Spleen (tissue), 11 donors: ENCODE results near the gene TCF3. TPM values are rescaled to one million over a fixed set of nuclear protein-coding genes. Genes with fewer than 3 reads are reported as not detected.

Experiments
- DNase-seq: peaks from one replicate; pipeline ENCODE4 v3.0.0-alpha.2; 2020
- H3K27ac ChIP-seq, 8 donors: fragments of 200-600 bp; sonication (generic) in 7 of 8; 1 replicate in 4 of 8; 2 replicates in 4 of 8; pipeline versions ENCODE4 v1.5.0 to v1.8.0; 2016 to 2021; ENCODE audit warnings: inconsistent platforms in 4 of 8, mild to moderate bottlenecking in 4 of 8, moderate library complexity in 1 of 8
- H3K27me3 ChIP-seq, 7 donors: fragments of 200-600 bp; sonication (generic) in 6 of 7; replicated peaks in 1 of 7; 1 replicate in 4 of 7; 2 replicates in 3 of 7; pipeline versions ENCODE4 v1.5.0 to v1.8.0; 2016 to 2021; ENCODE audit warnings: inconsistent platforms in 3 of 7, mild to moderate bottlenecking in 1 of 7
- H3K36me3 ChIP-seq, 6 donors: fragments of 200-600 bp; sonication (generic) in 5 of 6; 1 replicate in 4 of 6; 2 replicates in 2 of 6; pipeline versions ENCODE4 v1.5.0 to v1.8.0; 2016 to 2021; ENCODE audit warnings: inconsistent platforms in 2 of 6
- H3K4me1 ChIP-seq, 6 donors: fragments of 200-600 bp; sonication (generic) in 5 of 6; 1 replicate in 3 of 6; 2 replicates in 3 of 6; pipeline versions ENCODE4 v1.5.0 to v1.8.0; 2016 to 2021; ENCODE audit warnings: inconsistent platforms in 3 of 6
- H3K4me3 ChIP-seq, 8 donors: fragments of 200-600 bp; sonication (generic) in 7 of 8; 1 replicate in 4 of 8; 2 replicates in 4 of 8; pipeline versions ENCODE4 v1.5.0 to v1.8.0; 2016 to 2021; ENCODE audit warnings: inconsistent platforms in 4 of 8, mild to moderate bottlenecking in 4 of 8, moderate library complexity in 2 of 8
- H3K9me3 ChIP-seq, 8 donors: fragments of 200-600 bp; sonication (generic) in 7 of 8; 1 replicate in 4 of 8; 2 replicates in 4 of 8; pipeline versions ENCODE4 v1.5.0 to v1.8.0; 2016 to 2021; ENCODE audit warnings: inconsistent platforms in 4 of 8
- CTCF ChIP-seq, 11 experiments: fragments of 200-600 bp in 7 of 11; fragments of 450-650 bp in 4 of 11; sonication (generic) in 4 of 11; IDR thresholded peaks in 8 of 11; conservative IDR thresholded peaks in 3 of 11; 1 replicate in 7 of 11; 2 replicates in 4 of 11; pipeline versions ENCODE4 v1.4.0 to v1.8.0; 2016 to 2021; ENCODE audit warnings: antibody characterized with exemption in 11 of 11, inconsistent platforms in 4 of 11, mild to moderate bottlenecking in 1 of 11
- POLR2A ChIP-seq, 3 donors: fragments of 450-650 bp; IDR thresholded peaks; one replicate each; pipeline ENCODE4 v1.5.1; 2017; ENCODE audit warnings: antibody characterized with exemption in 3 of 3, mild to moderate bottlenecking in 1 of 3
- POLR2AphosphoS5 ChIP-seq, 3 donors: sonication (generic); formaldehyde crosslinking; IDR thresholded peaks; one replicate each; pipeline ENCODE4 v1.5.1; 2017; ENCODE audit warnings: antibody characterized with exemption in 3 of 3
- WGBS, 5 donors: extraction: QIAGEN DNeasy Blood & Tissue Kit in 3 of 5; methylation state at CpG; one replicate each; pipeline versions ENCODE4 v1.1.5 to v1.1.7; 2013 to 2018; 5-methylcytosine and 5-hydroxymethylcytosine counted together
- intact Hi-C: fragments of 100-400 bp; cut with DNase I; formaldehyde crosslinking; loops from one replicate; pipeline ENCODE4 v1.15.0; 2023; ENCODE audit warnings: low total_unique reads
- polyA plus RNA-seq, 3 donors: library from polyadenylated mRNA; stranded (reverse); fragments of 200-250 nt; gene quantifications; one replicate each; pipeline ENCODE4 v1.2.1, GENCODE V29; 2013
- total RNA-seq, 7 donors: library from RNA; depleted of rRNA in 3 of 7; stranded (reverse); fragments of >200 nt in 3 of 7; fragmentation: NEBNext Ultra II Directional in 4 of 7; extraction: Animal tissue kit (Norgen Biotek cat#: 25700) in 4 of 7; gene quantifications; one replicate each; pipeline versions ENCODE4 v1.1.0 to v1.2.1, GENCODE V29; 2016 to 2021
- donor health status: healthy with polysubstance abuse.
- donor health status: DM: no; HTN: no; CAD: no; lungs with moderate emphysema.
- donor health status: DM: no; HTN: no; CAD: no.
- donor health status: Bipolar disorder and iron deficiency.
- donor health status: healthy.
- donor health status: DM: no; HTN: no; CAD: no.
- donor health status: DM: yes; HTN: yes; CAD: no.

TCF3 gene
- total and polyA plus RNA-seq, 10 donors = 79.2 to 135 (median 100) TPM

- peak; percentile 76 for DNase-seq
- 77 to 83% (median 82%) methylated on average over 28 to 34 of the region's 34 CpGs for WGBS, 5 donors
- H3K4me3 ChIP-seq = no peak overlapping the region
- peak overlapping the region in 1 of 8 donors; percentile 24 for H3K27ac ChIP-seq
- intact Hi-C loops = no loop called here
- H3K9me3 ChIP-seq = no peaks in the 10 kb centered on the region
- peaks cover 0 to 17% (median 0%) of the 10 kb centered on the region in 7 donors for H3K27me3 ChIP-seq
- peaks cover 0 to 57% (median 23%) of the 10 kb centered on the region in 6 donors for H3K4me1 ChIP-seq
- no peaks in the 10 kb centered on the region for H3K36me3 ChIP-seq
- TF ChIP-seq POLR2AphosphoS5 (IDR thresholded peaks at IDR 0.05) = no peak
- TF ChIP-seq CTCF (IDR thresholded peaks at IDR 0.05 in 8 of 11, conservative IDR thresholded peaks at IDR 0.05 in 3 of 11) = no peak
- no peak for TF ChIP-seq POLR2A (IDR thresholded peaks at IDR 0.05)
These were observed 2.9 kb upstream of the TCF3 start for GRCh38 chr19:1655131-1655981.

GRCh38 chr19:1654178-1654792 lies 1.9 kb upstream of the TCF3 start:
- no peak for TF ChIP-seq POLR2A (IDR thresholded peaks at IDR 0.05)
- TF ChIP-seq CTCF (IDR thresholded peaks at IDR 0.05 in 8 of 11, conservative IDR thresholded peaks at IDR 0.05 in 3 of 11) = no peak
- no peak for TF ChIP-seq POLR2AphosphoS5 (IDR thresholded peaks at IDR 0.05)
- peaks cover 0 to 17% (median 0%) of the 10 kb centered on the region in 7 donors for H3K27me3 ChIP-seq
- H3K27ac ChIP-seq = no peak overlapping the region
- no peaks in the 10 kb centered on the region for H3K9me3 ChIP-seq
- H3K4me3 ChIP-seq = no peak overlapping the region
- H3K4me1 ChIP-seq = peaks cover 10 to 60% (median 34%) of the 10 kb centered on the region in 6 donors
- peak; percentile 80 for DNase-seq
- peaks cover 0 to 9% (median 0%) of the 10 kb centered on the region in 6 donors for H3K36me3 ChIP-seq
- 81 to 92% (median 85%) methylated on average over 16 to 18 of the region's 18 CpGs for WGBS, 5 donors
- intact Hi-C loops = loop anchor here (5.0 kb wide), 1 partner anchor 47 kb away; the partner anchor contains the start of gene UQCR11

GRCh38 chr19:1653300-1653628 lies 849 bp upstream of the TCF3 start:
- Histone ChIP-seq H3K4me1 (peaks cover 14 to 66% (median 42%) of the 10 kb centered on the region in 6 donors), H3K36me3 (peaks cover 0 to 19% (median under 1%) of the 10 kb centered on the region in 6 donors), H3K4me3 (peak overlapping the region; percentile 4 to 98 (median 45)), H3K27ac (peak overlapping the region; percentile 97 to 100 (median 99)), H3K27me3 (peaks cover 0 to 16% (median 0%) of the 10 kb centered on the region in 7 donors), H3K9me3 (no peaks in the 10 kb centered on the region)
- DNase-seq = no peak
- 19 to 29% (median 26%) methylated on average over 18 of the region's 18 CpGs for WGBS, 5 donors
- no peak for TF ChIP-seq POLR2AphosphoS5 (IDR thresholded peaks at IDR 0.05)
- TF ChIP-seq POLR2A (IDR thresholded peaks at IDR 0.05) = no peak
- TF ChIP-seq CTCF (IDR thresholded peaks at IDR 0.05 in 8 of 11, conservative IDR thresholded peaks at IDR 0.05 in 3 of 11) = no peak
- intact Hi-C loops = loop anchor here (5.0 kb wide), 1 partner anchor 46 kb away; the partner anchor contains the start of gene UQCR11
